NK-92 treated with Interleukin-12 subunit alpha and Interleukin-12 subunit beta, amount 100 ng/mL, for 24 hours (cell line): ENCODE results near the gene PVR.
"Not testable (repeated sequence)": the region's sequence is repeated elsewhere in the genome, so short reads cannot be mapped to it uniquely, and the experiment has no call there.

Experiments
- DNase-seq: peaks from one replicate; lab custom pipeline; 2025; lab: John Stamatoyannopoulos, UW

The PVR gene

GRCh38 chr19:44672226-44672625 lies 28.5 kb downstream of the PVR start:
- DNase-seq: no peak

GRCh38 chr19:44673510-44673909 lies 29.8 kb downstream of the PVR start:
- DNase-seq: no peak

GRCh38 chr19:44675521-44675920 lies 31.8 kb downstream of the PVR start:
- no peak for DNase-seq

DNA sequence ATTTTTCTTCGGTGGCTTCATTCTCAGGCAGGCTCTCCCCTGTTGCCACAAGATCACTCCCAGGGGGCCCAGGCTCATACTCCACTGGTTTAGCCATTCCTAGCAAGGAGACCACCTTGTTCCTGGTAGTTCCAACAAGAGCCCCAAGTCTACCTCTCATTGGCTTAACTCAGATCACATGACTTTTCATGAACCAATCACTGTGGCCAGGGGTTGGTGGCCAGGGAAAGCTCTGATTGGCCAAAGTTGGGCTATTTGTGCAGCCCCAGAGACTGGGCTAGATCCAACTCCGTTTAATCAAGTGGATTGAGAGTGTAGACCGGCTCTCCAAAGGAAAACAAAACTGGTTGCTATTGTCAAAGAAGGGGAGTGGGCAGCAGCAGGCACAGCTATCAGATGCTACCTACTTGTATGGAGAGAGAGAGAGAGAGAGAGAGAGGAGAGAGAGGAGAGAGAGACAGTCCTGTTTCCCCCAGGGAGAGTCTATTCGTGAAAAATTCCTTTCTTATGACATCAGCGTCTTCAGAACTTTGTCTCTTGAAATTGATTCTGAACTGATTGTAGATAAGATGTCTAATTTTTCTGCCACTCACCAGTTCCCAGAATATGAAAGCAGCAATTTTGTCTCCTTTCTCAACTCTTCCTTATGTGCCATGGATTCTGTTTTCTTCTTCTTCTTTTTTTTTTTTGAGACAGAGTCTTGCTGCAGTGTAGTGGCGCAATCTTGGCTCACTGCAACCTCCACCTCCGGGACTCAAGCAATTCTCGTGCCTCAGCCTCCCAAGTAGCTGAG lies 33.5 kb downstream of the PVR start:
- DNase-seq: no peak

DNA sequence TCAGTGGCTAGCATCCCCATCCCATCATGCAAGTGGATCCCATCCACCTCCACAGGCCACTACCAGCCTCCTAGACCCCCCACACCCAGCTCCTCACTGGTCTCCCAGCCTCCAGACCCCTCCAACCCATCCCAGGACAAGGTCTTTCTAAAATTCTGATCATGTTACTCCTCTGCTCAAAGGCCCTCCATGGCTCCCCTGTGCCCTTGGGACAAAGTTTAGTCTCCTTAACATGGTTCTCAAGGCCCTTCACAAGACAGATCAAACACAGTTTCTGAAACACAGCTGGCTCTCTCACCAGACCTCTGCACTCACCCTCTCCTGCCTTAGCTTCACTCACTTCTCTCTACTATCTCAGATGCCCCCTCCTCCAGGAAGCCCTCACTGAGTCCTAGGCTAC lies 36.8 kb downstream of the PVR start:
- no peak for DNase-seq

DNA sequence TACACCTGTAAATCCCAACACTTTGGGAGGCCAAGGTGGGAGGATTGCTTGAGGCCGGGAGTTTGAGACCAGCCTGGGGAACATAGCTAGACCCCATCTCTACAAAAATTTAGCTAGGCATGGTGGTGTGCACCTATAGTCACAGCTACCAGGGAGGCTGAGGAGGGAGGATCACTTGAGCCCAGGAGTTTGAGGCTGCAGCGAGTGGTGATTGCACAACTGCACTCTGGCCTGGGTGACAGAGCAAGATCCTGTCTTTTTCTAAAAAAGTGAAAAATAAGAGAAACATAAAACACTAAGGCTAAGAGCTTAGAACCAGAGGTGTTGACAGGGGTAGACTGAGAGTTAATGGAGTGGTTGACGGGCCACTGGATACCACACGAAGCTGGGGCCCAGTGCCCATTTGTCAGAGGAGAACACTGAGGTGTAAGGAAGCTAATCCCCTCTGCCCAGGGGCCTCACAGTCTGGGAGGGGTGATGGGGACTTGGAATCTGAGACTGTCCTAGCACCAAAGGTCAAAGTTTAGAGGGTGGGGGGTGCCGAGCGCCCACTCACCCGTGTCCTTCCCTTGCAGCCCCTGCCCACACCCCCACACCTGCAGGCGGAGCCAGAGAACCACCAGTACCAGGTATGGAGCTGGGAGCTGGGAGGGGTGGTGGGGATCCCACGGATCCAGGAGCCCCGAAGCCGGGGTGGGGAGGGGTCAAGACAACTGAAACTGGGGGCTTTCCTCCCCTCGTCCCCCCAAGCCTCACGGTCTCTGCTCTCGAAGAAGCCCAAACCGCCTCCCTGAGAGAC lies 38.5 kb downstream of the PVR start:
- no peak for DNase-seq

GRCh38 chr19:44682807-44683206 lies 39.1 kb downstream of the PVR start:
- DNase-seq: no peak

DNA sequence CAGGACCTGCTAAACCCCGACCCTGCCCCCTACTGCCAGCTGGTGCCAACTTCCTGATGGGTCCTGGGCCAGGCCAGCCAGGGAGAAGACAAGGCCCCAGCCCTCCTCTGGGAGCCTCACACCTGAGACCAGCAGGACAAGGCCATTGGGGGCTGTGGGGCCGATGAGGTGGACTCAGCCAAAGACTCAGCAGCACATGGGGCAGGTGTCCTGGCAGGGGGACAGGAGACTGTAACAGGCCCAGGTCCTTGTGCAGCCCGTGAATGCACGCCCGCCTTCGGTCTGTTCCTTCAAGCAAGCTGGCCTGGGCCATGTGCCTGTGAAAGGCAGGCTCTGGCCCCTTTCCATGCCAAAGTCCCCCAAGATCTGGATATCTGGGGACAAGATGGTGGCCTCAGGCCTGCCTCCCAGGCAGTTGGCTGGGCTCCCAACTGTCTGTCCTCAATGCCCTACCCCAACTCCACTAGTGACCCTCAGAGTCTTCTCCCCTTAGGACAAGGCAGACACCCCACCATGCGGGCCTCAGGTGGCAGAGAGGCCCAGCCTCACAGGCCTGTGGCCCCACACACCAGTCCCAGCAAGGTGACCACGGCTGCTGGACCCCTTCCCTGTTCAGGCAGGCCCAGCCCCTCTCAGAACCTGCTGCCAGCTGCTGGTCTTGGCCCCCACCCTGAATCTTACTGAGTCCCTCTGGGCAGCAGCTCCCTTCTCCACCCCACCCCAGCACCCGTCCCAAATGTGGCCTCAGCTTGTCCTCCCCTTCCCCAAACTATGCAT lies 39.9 kb downstream of the PVR start:
- no peak for DNase-seq

DNA sequence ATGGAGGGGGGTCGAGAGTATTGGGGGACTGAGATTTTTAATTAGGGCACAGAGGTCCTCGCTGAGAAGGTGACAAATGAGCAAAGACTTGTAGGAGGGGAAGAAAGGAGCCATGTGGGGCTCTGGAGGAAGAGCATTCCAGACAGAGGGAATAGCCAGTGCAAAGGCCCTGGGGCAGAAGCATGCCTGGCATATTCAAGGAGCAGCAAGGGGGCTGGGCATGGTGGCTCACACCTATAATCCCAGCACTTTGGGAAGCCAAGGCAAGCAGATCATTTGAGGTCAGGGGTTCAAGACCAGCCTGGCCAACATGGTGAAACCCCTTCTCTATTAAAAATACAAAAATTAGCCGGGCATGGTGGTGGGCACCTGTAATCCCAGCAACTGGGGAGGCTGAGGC lies 40.7 kb downstream of the PVR start:
- DNase-seq: not testable (repeated sequence)

GRCh38 chr19:44684892-44685863 lies 41.5 kb downstream of the PVR start:
- DNase-seq: no peak

GRCh38 chr19:44685877-44686276 lies 42.2 kb downstream of the PVR start:
- DNase-seq: no peak

- no peak for DNase-seq
Measured at GRCh38 chr19:44686896-44687295, 43.2 kb downstream of the PVR start.

GRCh38 chr19:44687888-44688287 lies 44.2 kb downstream of the PVR start:
- DNase-seq: no peak

- peak; percentile 41 for DNase-seq
Measured at GRCh38 chr19:44689290-44690130, 45.8 kb downstream of the PVR start.

GRCh38 chr19:44690131-44690440 lies 46.4 kb downstream of the PVR start:
- no peak for DNase-seq

DNA sequence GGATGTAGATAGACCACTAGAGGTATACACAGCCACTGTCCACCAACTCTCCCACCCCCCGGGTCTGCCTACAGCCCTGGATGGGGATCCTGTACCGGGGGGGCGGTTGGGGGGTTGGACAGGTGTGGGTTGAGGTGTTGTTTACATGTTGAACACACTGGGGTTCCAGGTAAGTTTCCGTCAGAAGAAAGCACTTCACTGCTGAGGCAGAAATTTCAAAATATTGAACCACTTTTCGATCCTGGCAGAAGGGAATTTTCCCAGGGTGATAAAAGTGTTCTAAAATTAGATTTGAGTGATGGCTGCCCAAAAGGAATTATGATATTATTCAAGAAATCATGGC lies 48.6 kb downstream of the PVR start:
- no peak for DNase-seq

DNA sequence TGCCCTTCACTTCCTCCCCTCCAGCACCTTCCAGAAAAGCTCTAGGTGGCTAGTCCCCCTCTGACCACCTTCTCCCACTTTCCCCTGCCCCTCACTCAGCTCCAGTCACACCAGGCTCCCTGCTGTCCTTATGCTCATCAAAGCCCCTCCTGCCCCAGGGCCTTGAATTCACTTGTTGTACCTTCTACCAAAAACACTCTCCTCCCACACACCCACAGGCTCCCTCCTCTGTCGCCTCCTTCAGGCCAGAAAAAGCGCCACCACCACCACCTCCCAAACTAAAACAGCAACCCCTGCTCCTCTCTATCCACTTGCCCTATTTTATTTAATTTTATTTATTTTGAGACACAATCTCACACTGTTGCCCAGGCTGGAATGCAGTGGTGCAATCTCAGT lies 50.5 kb downstream of the PVR start:
- DNase-seq: no peak

DNA sequence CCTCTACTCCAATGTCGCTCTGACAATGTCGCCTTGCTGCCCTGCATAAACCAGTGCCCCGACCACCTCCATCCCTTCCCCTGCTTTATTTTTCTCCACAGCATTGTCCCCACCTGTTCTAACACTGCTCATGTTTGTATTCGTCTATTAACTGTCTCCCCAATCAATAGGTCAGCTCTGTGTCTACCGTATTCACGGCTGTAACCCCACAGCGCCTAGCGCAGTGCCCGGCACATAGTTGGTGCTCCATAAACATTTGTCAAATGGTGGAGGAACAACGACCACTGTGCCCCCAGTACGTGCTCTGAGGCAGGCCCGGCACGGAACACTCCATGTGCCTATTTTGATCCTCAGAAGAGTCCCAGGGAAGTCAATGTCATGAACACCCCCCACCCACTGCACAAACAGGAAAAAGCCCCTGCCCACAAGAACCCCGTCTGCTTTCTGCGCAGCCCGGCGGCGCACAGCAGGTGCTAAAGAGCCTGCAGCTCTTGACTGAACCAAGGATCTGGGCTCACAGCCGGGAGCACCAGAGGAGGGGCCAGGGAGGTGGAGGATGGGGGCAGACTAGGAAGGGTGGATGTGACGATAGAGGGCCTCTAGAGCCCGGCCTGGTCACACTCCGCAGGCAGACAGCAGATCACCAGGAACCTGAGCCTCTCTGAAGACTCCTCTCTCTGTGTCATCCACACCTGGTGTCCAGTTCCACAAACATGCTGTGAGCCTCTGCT lies 53.4 kb downstream of the PVR start:
- no peak for DNase-seq

DNA sequence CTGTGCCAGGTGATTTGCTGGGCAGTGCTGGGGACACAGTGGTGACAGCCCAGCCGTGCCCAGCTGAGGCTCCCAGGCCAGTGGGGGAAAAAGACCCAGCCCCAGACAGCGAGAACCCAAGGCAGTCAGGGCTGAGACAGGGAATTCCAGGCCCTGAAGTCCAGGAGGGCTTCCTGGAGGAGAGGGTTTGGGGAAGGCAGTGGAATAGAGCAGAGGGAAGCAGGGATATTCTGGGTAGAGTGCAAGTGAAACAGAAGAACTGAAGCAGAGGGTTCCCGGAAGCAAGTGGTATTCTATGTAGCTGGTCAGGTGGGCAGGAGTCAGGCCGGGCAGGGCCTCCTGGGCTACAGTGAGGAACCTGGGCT lies 53.9 kb downstream of the PVR start:
- no peak for DNase-seq

GRCh38 chr19:44698492-44699201 lies 54.9 kb downstream of the PVR start, which contains the start of gene CEACAM16:
CEACAM16 (plus strand) TSS chr19:44699151; CDS start chr19:44701457, 2,306 bp downstream.
- DNase-seq: no peak
